HepG2 (cell line): ENCODE data around the gene DSG2. TPM values are rescaled to one million over a fixed set of nuclear protein-coding genes. Genes with fewer than 3 reads are reported as not detected.

Source experiments
- ATF6 ChIP-seq: sonication (generic); formaldehyde crosslinking; conservative IDR thresholded peaks from 2 replicates; pipeline ENCODE4 v1.4.0; 2020; ENCODE audit warnings: missing genetic modification reagents
- GATAD2A ChIP-seq: IDR thresholded peaks from 2 replicates; pipeline ENCODE4 v1.6.1; 2016
- MTERF4 ChIP-seq: sonication (generic); formaldehyde crosslinking; IDR thresholded peaks from 2 replicates; pipeline ENCODE4 v1.8.0; 2023; ENCODE audit warnings: mild to moderate bottlenecking, missing genetic modification reagents
- NFIB ChIP-seq: sonication (generic); formaldehyde crosslinking; IDR thresholded peaks from 2 replicates; pipeline ENCODE4 v1.9.0; 2021; ENCODE audit warnings: missing genetic modification reagents, mild to moderate bottlenecking, borderline replicate concordance
- NR1H2 ChIP-seq: sonication (generic); formaldehyde crosslinking; IDR thresholded peaks from 2 replicates; pipeline ENCODE4 v1.8.1; 2022; ENCODE audit warnings: low read depth, missing genetic modification reagents, borderline replicate concordance
- NRL ChIP-seq: sonication (generic); formaldehyde crosslinking; IDR thresholded peaks from 2 replicates; pipeline ENCODE4 v1.5.0; 2020; ENCODE audit warnings: missing genetic modification reagents, mild to moderate bottlenecking, moderate library complexity, borderline replicate concordance
- PITX1 ChIP-seq: sonication (generic); formaldehyde crosslinking; IDR thresholded peaks from 2 replicates; pipeline ENCODE4 v1.5.1; 2020; ENCODE audit warnings: mild to moderate bottlenecking, missing genetic modification reagents
- RFXAP ChIP-seq: sonication (generic); formaldehyde crosslinking; IDR thresholded peaks from 2 replicates; pipeline ENCODE4 v1.4.0; 2020; ENCODE audit warnings: missing genetic modification reagents, borderline replicate concordance
- SAFB2 ChIP-seq: sonication (generic); formaldehyde crosslinking; IDR thresholded peaks from 2 replicates; pipeline ENCODE4 v1.5.1; 2020; ENCODE audit warnings: missing genetic modification reagents, low read depth, mild to moderate bottlenecking, borderline replicate concordance
- SAP130 ChIP-seq: IDR thresholded peaks from 2 replicates; pipeline ENCODE4 v1.6.1; 2016; ENCODE audit warnings: low read depth
- SMARCE1 ChIP-seq: fragments of 450-650 bp; IDR thresholded peaks from 2 replicates; pipeline ENCODE4 v1.6.1; 2017; ENCODE audit warnings: borderline replicate concordance
- STAT6 ChIP-seq: sonication (generic); formaldehyde crosslinking; IDR thresholded peaks from 2 replicates; pipeline ENCODE4 v1.4.0; 2020; ENCODE audit warnings: missing genetic modification reagents, mild to moderate bottlenecking, borderline replicate concordance
- TRAFD1 ChIP-seq: sonication (generic); formaldehyde crosslinking; IDR thresholded peaks from 2 replicates; pipeline ENCODE4 v1.5.1; 2020; ENCODE audit warnings: missing genetic modification reagents, mild to moderate bottlenecking, borderline replicate concordance
- ZBTB8A ChIP-seq: sonication (generic); formaldehyde crosslinking; IDR thresholded peaks from 2 replicates; pipeline ENCODE4 v1.4.0; 2020; ENCODE audit warnings: mild to moderate bottlenecking, low read depth, missing genetic modification reagents, borderline replicate concordance
- ZMYM3 ChIP-seq: sonication (generic); formaldehyde crosslinking; IDR thresholded peaks from 2 replicates; pipeline ENCODE4 v1.5.1; 2020; ENCODE audit warnings: mild to moderate bottlenecking, missing genetic modification reagents
- ZNF235 ChIP-seq: sonication (generic); formaldehyde crosslinking; IDR thresholded peaks from 2 replicates; pipeline ENCODE4 v1.8.1; 2023; ENCODE audit warnings: mild to moderate bottlenecking, missing genetic modification reagents, borderline replicate concordance
- ZNF251 ChIP-seq: sonication (generic); formaldehyde crosslinking; IDR thresholded peaks from 2 replicates; pipeline ENCODE4 v1.9.0; 2021; ENCODE audit warnings: mild to moderate bottlenecking, missing genetic modification reagents
- ZNF468 ChIP-seq: sonication (generic); formaldehyde crosslinking; IDR thresholded peaks from 2 replicates; pipeline ENCODE4 v1.8.0; 2022; ENCODE audit warnings: mild to moderate bottlenecking, moderate library complexity, missing genetic modification reagents
- ZNF503 ChIP-seq: sonication (generic); formaldehyde crosslinking; IDR thresholded peaks from 2 replicates; pipeline ENCODE4 v1.4.0; 2020; ENCODE audit warnings: missing genetic modification reagents
- ZNF790 ChIP-seq: sonication (generic); formaldehyde crosslinking; IDR thresholded peaks from 2 replicates; pipeline ENCODE4 v1.8.0; 2022; ENCODE audit warnings: missing genetic modification reagents, mild to moderate bottlenecking, borderline replicate concordance
- polyA plus RNA-seq, 8 experiments: library from polyadenylated mRNA; depleted of rRNA in 3 of 8; stranded (reverse) in 7 of 8; unstranded in 1 of 8; fragments of >200 nt; fragmentation: Illumina TruSeq in 4 of 8; extraction: Trizol in 4 of 8; gene quantifications; 2 replicates each; pipeline versions ENCODE4 v1.2.1 to v1.2.3, GENCODE V29; 2011 to 2016; ENCODE audit warnings: low read depth in 4 of 8, missing spikeins in 1 of 8, mixed read lengths in 1 of 8; ENCODE audit not compliant: insufficient read depth in 1 of 8
- total RNA-seq, 5 experiments: library from RNA; depleted of rRNA; stranded (reverse); fragments of >200 nt; fragmentation: Illumina TruSeq; extraction: Trizol; gene quantifications; 2 replicates each; pipeline ENCODE4 v1.2.3, GENCODE V29; 2016; ENCODE audit warnings: low read depth in 1 of 5

Gene DSG2
- total and polyA plus RNA-seq, 2 of the 13 experiments (the other 11 are each of a cell fraction or from before 2014, with no cell fraction given), result 23.3 to 66.7 TPM

GRCh38 chr18:31512203-31512764, 14.3 kb downstream of the DSG2 start (continued):
- TF ChIP-seq ATF6 (CRISPR knock-in tag), result no peak
- TF ChIP-seq TRAFD1, result no peak
- peak; percentile 81 for TF ChIP-seq SAP130 (CRISPR knock-in tag)
- no peak; the same call in 1 of the 2 replicates for TF ChIP-seq STAT6 (CRISPR knock-in tag)
- no peak for TF ChIP-seq RFXAP
- TF ChIP-seq ZNF468 (CRISPR knock-in tag), result no peak
- TF ChIP-seq PITX1 (CRISPR knock-in tag), result peak; percentile 97
- no peak for TF ChIP-seq ZNF251 (CRISPR knock-in tag)
- TF ChIP-seq SAFB2 (CRISPR knock-in tag), result no peak
- TF ChIP-seq GATAD2A (CRISPR knock-in tag), result peak; percentile 97
- no peak for TF ChIP-seq NRL (CRISPR knock-in tag)
- TF ChIP-seq NFIB (CRISPR knock-in tag), result no peak
- TF ChIP-seq ZNF790 (CRISPR knock-in tag), result no peak
- TF ChIP-seq ZMYM3 (CRISPR knock-in tag), result peak; percentile 27; the same call in 1 of the 2 replicates
- no peak for TF ChIP-seq ZNF235 (CRISPR knock-in tag)
- TF ChIP-seq ZBTB8A (CRISPR knock-in tag), result no peak
- no peak for TF ChIP-seq MTERF4
- TF ChIP-seq ZNF503, result peak; percentile 99
- TF ChIP-seq SMARCE1, result no peak
- no peak for TF ChIP-seq NR1H2 (CRISPR knock-in tag)
